SH-SY5Y (cell line): ENCODE results near the gene ACTRT3.
A peak's percentile ranks its signal among the peaks of the same experiment; 100 is the strongest.

ENCODE experiments used
- GATA2 ChIP-seq: IDR thresholded peaks from 2 replicates; pipeline ENCODE4 v1.6.1; 2011; ENCODE audit warnings: mild to moderate bottlenecking, low read depth, low read length
- GATA3 ChIP-seq: IDR thresholded peaks from 2 replicates; pipeline ENCODE4 v1.6.1; 2011; ENCODE audit warnings: low read depth, mild to moderate bottlenecking, low read length, moderate library complexity

ACTRT3 gene

DNA sequence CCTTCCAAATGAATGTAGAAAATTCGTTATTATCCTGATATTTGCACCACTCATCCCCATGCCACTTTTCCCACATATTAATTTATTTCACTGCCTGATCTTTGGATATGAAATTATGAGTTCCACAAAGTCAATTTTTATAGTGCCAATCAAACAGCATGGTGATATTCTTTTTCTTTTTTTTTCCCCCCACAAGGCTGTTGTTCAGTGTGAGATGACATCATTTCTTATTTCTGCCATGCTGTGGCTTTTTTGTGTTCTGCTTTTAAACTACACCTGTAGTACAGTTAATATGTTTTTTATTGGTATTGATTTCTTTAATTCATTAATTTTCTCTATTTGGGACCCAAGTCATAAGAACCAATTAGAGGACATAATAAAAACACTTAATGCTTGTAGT lies 18.4 kb upstream of the ACTRT3 start:
- TF ChIP-seq GATA2 (no peak), GATA3 (no peak)

DNA sequence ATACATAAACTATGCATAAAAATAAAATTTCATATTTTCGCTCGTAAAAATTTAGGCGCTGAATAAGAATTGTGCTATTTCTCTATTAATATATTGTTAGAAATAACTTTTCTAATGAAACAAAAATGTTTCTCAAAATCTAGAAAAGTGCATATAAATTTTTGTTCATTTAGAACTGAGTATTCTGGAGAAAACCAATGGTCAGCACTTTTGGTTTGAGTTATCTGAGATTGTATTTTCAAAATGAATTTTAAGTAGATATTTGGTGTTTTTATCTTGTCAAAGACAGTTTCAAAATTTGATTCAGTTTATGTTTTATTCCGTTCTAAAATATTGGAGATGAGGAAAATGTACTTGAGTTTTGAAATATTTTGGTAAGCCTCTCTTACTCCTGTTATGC lies 17.8 kb upstream of the ACTRT3 start:
- TF ChIP-seq GATA3 (no peak), GATA2 (no peak)

DNA sequence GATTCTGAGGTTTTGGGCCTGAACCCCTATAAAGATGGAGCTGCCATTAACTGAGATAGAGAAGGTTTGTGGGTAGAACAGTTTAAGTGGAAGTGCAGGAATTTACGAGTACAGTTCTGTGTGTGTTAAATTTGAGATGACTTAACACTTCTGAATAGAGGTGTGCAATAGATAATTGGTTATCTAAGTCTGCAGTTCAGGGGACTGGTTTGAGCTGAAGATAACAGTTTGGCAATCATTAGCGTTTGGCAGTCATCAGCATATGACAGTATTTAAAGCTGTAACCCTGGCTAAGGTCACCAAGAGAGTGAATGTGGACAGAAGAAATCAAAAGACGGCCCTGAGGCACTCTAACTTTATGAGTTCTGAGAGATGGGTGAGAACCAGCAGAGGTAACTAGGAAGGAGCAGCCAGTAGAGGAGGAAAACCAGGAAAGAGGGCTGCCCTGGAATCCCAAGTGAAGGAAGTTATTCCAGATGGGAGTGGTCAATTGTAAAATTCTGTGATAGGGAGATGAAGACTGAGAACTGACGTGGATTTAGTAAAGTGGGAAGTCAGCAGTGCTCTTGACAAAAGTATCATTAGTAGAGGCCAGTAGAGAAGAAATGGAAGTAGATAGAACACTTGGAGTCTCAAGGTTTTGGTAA lies 12.0 kb upstream of the ACTRT3 start:
- TF ChIP-seq GATA2 (no peak), GATA3 (no peak)

DNA sequence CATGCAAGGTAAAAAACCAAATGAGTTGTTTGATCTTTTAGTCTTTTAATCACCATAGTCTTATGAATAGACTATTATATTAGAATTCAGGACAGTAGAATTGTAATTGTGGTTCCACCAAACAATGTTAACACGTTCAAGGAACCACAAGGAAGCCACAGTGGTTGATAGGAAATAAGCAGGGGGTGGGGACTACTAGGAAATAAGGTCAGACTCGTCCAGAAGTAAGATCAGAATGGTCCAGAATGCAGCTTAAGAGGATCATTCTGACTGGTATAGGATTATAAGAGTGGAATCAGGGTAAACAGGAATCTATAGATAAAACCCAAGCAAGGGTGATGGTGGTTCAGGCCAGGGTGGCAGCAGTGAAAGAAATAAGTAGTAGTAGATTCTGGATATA lies 11.4 kb upstream of the ACTRT3 start:
- no peak for TF ChIP-seq GATA2

DNA sequence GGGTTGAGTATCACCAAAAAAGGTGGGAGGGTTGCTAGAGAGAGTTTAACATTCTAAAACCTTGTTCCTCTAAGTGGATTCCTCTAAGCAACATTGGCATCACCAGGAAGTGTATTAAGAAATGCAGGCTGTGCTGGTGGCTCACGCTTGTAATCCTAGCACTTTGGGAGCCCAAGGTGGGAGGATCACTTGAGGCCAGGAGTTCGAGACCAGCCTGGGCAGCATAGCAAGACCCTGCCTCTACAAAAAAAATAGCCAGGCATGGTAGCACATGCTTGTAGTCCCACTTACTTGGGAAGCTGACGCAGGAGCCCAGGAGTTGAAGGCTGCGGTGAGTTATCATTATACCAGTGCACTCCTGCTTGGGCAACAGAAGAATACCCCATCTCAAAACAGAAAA lies 8.5 kb upstream of the ACTRT3 start:
- TF ChIP-seq GATA3 (no peak), GATA2 (no peak)

DNA sequence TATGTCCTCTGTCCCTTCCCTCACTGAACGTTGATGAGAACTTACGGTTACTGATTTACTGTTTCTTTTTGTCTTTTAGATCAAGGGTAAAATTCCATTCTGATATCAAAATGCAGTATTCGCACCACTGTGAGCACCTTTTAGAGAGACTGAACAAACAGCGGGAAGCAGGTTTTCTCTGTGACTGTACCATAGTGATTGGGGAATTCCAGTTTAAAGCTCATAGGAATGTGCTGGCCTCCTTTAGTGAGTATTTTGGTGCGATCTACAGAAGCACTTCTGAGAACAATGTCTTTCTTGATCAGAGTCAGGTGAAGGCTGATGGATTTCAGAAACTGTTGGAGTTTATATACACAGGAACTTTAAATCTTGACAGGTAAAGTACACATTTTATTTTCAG lies 4.8 kb upstream of the ACTRT3 start:
- TF ChIP-seq GATA2 (no peak), GATA3 (no peak)

- TF ChIP-seq GATA2 = no peak
- TF ChIP-seq GATA3 = no peak
Observed at GRCh38 chr3:169772897-169773816, 3.8 kb upstream of the ACTRT3 start, which contains the start of gene MYNN. MYNN (plus strand) TSS chr3:169773396; CDS start chr3:169774296, 900 bp downstream.

GRCh38 chr3:169772305-169772896 lies 3.0 kb upstream of the ACTRT3 start:
- no peak for TF ChIP-seq GATA3
- TF ChIP-seq GATA2 = peak; percentile 31; the same call in 1 of the 2 replicates

- TF ChIP-seq GATA3 = peak; percentile 31; the same call in 1 of the 2 replicates
- peak; percentile 79 for TF ChIP-seq GATA2
Observed at GRCh38 chr3:169771497-169772304, 2.3 kb upstream of the ACTRT3 start.

DNA sequence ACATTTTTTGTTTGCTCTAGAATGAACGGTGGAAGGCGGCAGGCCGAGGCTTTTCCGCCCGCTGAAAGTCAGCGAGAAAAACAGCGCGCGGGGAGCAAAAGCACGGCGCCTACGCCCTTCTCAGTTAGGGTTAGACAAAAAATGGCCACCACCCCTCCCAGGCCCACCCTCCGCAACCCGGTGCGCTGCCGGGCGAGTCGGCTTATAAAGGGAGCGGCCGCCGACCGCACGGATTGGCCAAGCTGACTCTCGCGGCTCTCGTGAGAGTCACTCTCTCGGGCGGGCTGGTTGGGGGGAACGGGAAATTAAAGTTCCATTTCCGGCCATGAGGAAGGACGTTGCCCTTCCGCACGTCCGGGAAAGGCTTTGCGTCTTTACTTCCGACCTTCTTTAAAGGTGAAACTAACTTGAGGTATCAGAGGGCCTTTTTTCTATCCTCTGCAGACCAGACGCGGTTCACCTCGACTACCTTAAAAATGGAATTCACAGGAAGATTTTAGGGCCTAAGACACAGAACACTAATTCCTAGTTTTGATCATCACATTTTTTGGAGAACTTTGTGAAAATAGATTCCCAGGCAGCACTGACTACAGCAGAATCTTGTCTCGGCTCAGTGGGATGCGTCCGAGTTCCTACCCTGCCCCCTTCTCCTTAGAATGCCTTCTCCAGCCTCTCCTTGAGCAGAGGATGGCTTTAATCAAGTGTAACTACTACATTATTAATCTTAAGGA lies 4.3 kb downstream of the ACTRT3 start, which contains the start of gene TERC:
Gene TERC (minus strand): TSS at position 179 of the 731 bp plus-strand sequence.
- TF ChIP-seq GATA3 (no peak), GATA2 (no peak)

DNA sequence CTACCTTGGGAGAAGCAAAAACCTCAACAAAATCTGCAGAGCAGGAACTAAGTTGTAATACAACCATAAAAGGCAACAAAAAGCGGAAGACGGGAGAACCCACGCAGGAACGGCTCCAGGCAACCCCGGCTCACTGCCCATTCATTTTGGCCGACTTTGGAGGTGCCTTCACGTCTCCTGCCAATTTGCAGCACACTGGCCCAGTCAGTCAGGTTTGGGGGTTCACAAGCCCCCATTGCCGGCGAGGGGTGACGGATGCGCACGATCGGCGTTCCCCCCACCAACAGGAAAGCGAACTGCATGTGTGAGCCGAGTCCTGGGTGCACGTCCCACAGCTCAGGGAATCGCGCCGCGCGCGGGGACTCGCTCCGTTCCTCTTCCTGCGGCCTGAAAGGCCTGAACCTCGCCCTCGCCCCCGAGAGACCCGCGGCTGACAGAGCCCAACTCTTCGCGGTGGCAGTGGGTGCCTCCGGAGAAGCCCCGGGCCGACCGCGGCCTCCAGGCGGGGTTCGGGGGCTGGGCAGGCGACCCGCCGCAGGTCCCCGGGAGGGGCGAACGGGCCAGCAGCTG lies 5.0 kb downstream of the ACTRT3 start:
- TF ChIP-seq GATA3 = no peak
- TF ChIP-seq GATA2 = no peak

GRCh38 chr3:169760479-169760878 lies 8.9 kb downstream of the ACTRT3 start:
- no peak for TF ChIP-seq GATA3
- TF ChIP-seq GATA2 = no peak

DNA sequence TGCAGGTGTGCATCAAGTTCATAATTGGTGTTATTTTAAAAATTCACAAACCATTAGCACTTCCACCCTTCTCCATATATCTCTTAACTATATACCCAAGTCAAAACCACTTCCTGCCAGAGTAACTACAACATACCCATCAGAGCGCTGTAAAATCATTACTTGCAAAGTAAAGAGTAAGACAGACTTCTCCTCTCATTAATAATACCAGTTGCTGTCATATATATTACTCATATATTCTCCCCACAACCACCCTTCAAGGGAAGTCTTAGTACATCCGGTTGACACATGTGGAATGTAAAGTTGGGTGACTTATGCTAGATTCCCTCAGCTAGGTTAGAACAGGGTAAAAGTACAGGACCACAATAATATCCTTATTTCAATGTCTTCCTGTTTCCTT lies 10.1 kb downstream of the ACTRT3 start:
- TF ChIP-seq GATA3 = no peak
- no peak for TF ChIP-seq GATA2

DNA sequence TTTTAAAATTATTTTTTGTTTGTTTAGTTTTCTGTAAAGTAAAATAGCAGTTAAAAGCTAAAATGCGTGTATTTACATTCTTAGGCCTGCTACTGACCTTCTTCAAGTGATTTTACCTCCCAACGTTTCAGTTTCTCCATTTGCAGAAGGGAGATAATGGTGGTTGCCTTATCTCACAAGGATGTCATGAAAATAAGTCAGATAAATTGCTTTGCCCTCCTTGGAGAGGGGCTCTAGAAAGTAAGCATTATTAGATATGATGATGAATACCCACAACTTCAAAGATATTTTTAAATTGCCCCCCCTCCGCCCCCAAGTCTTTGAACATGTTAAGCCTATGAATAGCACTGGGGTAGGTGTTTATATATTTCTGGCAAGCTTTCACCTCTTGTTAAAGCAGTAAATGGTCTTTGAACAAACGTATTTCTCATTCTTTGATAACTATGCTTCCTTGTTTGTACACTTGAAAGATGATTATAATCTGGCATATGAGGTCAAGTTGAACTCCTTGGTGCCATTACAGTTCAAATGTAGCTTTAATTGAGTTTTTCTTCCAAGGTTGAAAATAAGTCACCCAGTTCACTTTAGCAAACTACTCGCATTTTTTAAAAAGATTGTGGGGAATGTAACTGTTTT lies 10.9 kb downstream of the ACTRT3 start:
- TF ChIP-seq GATA3 (no peak), GATA2 (no peak)
